Endothelial cell of umbilical vein (primary cell): Measurements from ENCODE around the gene ZNF689. TPM values are rescaled to one million over a fixed set of nuclear protein-coding genes. Genes with fewer than 3 reads are reported as not detected.

Source experiments
- BruUV-seq: library from RNA; stranded (reverse); fragments of 400-500 nt; replicated peaks from 2 replicates; lab custom pipeline; 2021; lab: Mats Ljungman, UMichigan
- CTCF ChIA-PET: fragments of 300-600, 350-600 bp; sonication (Branson Sonifier 250); formaldehyde crosslinking; loops from one replicate; lab custom pipeline; 2021; ENCODE audit warnings: antibody characterized with exemption, inconsistent platforms; lab: Charles Lee
- POLR2A ChIA-PET: fragments of 300-600, 350-600 bp; sonication (Branson Sonifier 250); formaldehyde crosslinking; loops from one replicate; lab custom pipeline; 2021; ENCODE audit warnings: antibody characterized with exemption, inconsistent platforms; lab: Charles Lee
- DNase-seq: peaks from one replicate; pipeline ENCODE4 v3.0.0-alpha.2; 2011; ENCODE audit warnings: low read depth, low spot score
- FAIRE-seq: peaks from 2 replicates; lab custom pipeline; 2011; peaks lifted over from hg19 to GRCh38; lab: Jason Lieb, UNC
- H2AFZ ChIP-seq: 2 replicates; pipeline ENCODE4 v1.6.0; 2012; ENCODE audit warnings: low read depth, low read length, control low read depth, inconsistent platforms
- H3K27ac ChIP-seq: 2 replicates; pipeline ENCODE4 v1.5.1; 2011; ENCODE audit warnings: low read depth, mild to moderate bottlenecking, control low read depth, low read length, moderate library complexity; ENCODE audit not compliant: insufficient read depth
- H3K27me3 ChIP-seq, 2 experiments: 2 replicates each; pipeline versions ENCODE4 v1.6.0 to v1.6.1; 2011; ENCODE audit warnings: low read length in 2 of 2, mixed read lengths in 1 of 2; ENCODE audit not compliant: control insufficient read depth in 2 of 2, insufficient read depth in 2 of 2
- H3K36me3 ChIP-seq, 2 experiments: 2 replicates in 1 of 2; 3 replicates in 1 of 2; pipeline ENCODE4 v1.5.1; 2011; ENCODE audit warnings: low read length in 2 of 2, mild to moderate bottlenecking in 1 of 2, moderate library complexity in 1 of 2; ENCODE audit not compliant: control insufficient read depth in 2 of 2, insufficient read depth in 2 of 2; ENCODE audit errors: extremely low read depth in 1 of 2
- H3K4me1 ChIP-seq: 3 replicates; pipeline ENCODE4 v1.5.1; 2011; ENCODE audit warnings: mild to moderate bottlenecking, low read length; ENCODE audit not compliant: control insufficient read depth, insufficient read depth; ENCODE audit errors: extremely low read depth
- H3K4me2 ChIP-seq: 2 replicates; pipeline ENCODE4 v1.6.1; 2011; ENCODE audit warnings: low read length, control low read depth, mixed read lengths; ENCODE audit not compliant: insufficient read depth
- H3K4me3 ChIP-seq, 3 experiments: fragments of 200-600 bp in 1 of 3; sonication (generic), shearing (Covaris generic) in 1 of 3; replicated peaks in 1 of 3; 2 replicates each; pipeline ENCODE4 v1.5.1; 2011 to 2016; ENCODE audit warnings: control low read depth in 3 of 3, low read length in 3 of 3, mild to moderate bottlenecking in 2 of 3, inconsistent platforms in 1 of 3, low read depth in 1 of 3, moderate library complexity in 1 of 3; ENCODE audit not compliant: insufficient read depth in 1 of 3
- H3K79me2 ChIP-seq: 2 replicates; pipeline ENCODE4 v1.6.0; 2012; ENCODE audit warnings: low read length, inconsistent platforms; ENCODE audit not compliant: control insufficient read depth, insufficient read depth
- H3K9ac ChIP-seq: replicated peaks from 2 replicates; pipeline ENCODE3; 2011; ENCODE audit warnings: low read length, control low read depth; ENCODE audit not compliant: insufficient read depth; ENCODE audit errors: extremely low read depth
- H3K9me1 ChIP-seq: replicated peaks from 3 replicates; pipeline ENCODE4 v1.6.0; 2011; ENCODE audit warnings: mild to moderate bottlenecking, low read length; ENCODE audit not compliant: control insufficient read depth, insufficient read depth; ENCODE audit errors: extremely low read depth
- H3K9me3 ChIP-seq: replicated peaks from 2 replicates; pipeline ENCODE4 v1.5.1; 2012; ENCODE audit warnings: low read length, inconsistent platforms; ENCODE audit not compliant: control insufficient read depth, insufficient read depth
- H4K20me1 ChIP-seq: replicated peaks from 2 replicates; pipeline ENCODE3; 2011; ENCODE audit warnings: mild to moderate bottlenecking, low read length; ENCODE audit not compliant: control insufficient read depth, insufficient read depth; ENCODE audit errors: extremely low read depth
- CTCF ChIP-seq, 2 donors: IDR thresholded peaks; 1 replicate in 1 of 2; 2 replicates in 1 of 2; pipeline ENCODE4 v1.5.1; 2011; ENCODE audit warnings: low read length in 2 of 2, mild to moderate bottlenecking in 2 of 2, moderate library complexity in 2 of 2, control low read depth in 1 of 2, inconsistent platforms in 1 of 2, low read depth in 1 of 2; ENCODE audit not compliant: insufficient read depth in 1 of 2; ENCODE audit errors: extremely low read depth in 1 of 2
- EZH2 ChIP-seq: IDR thresholded peaks from 2 replicates; pipeline ENCODE4 v1.6.1; 2012; ENCODE audit warnings: borderline replicate concordance, low read depth, mild to moderate bottlenecking, moderate library complexity, low read length, inconsistent platforms; ENCODE audit not compliant: severe bottlenecking
- GATA2 ChIP-seq: IDR thresholded peaks from 2 replicates; pipeline ENCODE4 v1.7.0; 2011; ENCODE audit warnings: low read depth, mild to moderate bottlenecking, moderate library complexity, mixed read lengths, low read length; ENCODE audit not compliant: insufficient read length, insufficient read depth
- JUN ChIP-seq: IDR thresholded peaks from 2 replicates; pipeline ENCODE4 v1.6.1; 2011; ENCODE audit warnings: borderline replicate concordance, low read depth; ENCODE audit not compliant: insufficient read length, insufficient read depth
- POLR2AphosphoS5 ChIP-seq: IDR thresholded peaks from 2 replicates; pipeline ENCODE4 v1.6.1; 2012; ENCODE audit warnings: low read depth, mild to moderate bottlenecking, control low read depth, low read length, moderate library complexity; ENCODE audit not compliant: insufficient read depth
- dilution Hi-C: fragments of 300-500 bp; cut with MboI; formaldehyde crosslinking; loops from one replicate; pipeline ENCODE4 v1.15.0; 2019; ENCODE audit warnings: low sequenced_read_pairs; ENCODE audit not compliant: extremely low pct_ligation_motif_present
- intact Hi-C: fragments of 100-400 bp; cut with micrococcal nuclease; formaldehyde crosslinking; loops from one replicate; pipeline ENCODE4 v1.10.0; 2022
- polyA plus RNA-seq, 4 experiments: library from polyadenylated mRNA; depleted of rRNA in 3 of 4; stranded (reverse) in 3 of 4; unstranded in 1 of 4; fragments of >200 nt; gene quantifications; 2 replicates each; pipeline versions ENCODE4 v1.2.1 to v1.2.3, GENCODE V29; 2011 to 2012; ENCODE audit warnings: missing spikeins in 1 of 4
- total RNA-seq: library from RNA; stranded (reverse); gene quantifications from 2 replicates; pipeline ENCODE4 v1.2.3, GENCODE V29; 2021

Gene ZNF689
- total and polyA plus RNA-seq, 2 donors (not counting 3 experiments of a cell fraction or from before 2014, with no cell fraction given) = 7.5 to 8.4 TPM

- Histone ChIP-seq H4K20me1 (no peaks in the 10 kb centered on the region), H3K4me2 (peak overlapping the region; percentile 47), H3K9me1 (no peaks in the 10 kb centered on the region), H3K36me3 (peaks cover 0 to 13% of the 10 kb centered on the region in 2 experiments), H3K9ac (peak overlapping the region; percentile 55), H3K4me1 (peaks cover 11% of the 10 kb centered on the region), H3K79me2 (peaks cover 8% of the 10 kb centered on the region), H3K4me3 (peak overlapping the region in 2 of 3 experiments; percentile 27 to 36), H3K27ac (peak overlapping the region; percentile 52), H3K27me3 (no peaks in the 10 kb centered on the region), H2AFZ (peak overlapping the region; percentile 76), H3K9me3 (no peaks in the 10 kb centered on the region)
- intact Hi-C loops (loop anchor here (1.0 to 10.0 kb wide), 7 partner anchors 8 to 555 kb away; partner anchors contain the start of genes FBRS, FBXL19, SRCAP and TBC1D10B), dilution Hi-C loops (no loop called here)
- BruUV-seq = TSS peak; percentile 76
- POLR2A ChIA-PET = interaction anchor here (1.1 to 1.3 kb wide), 2 partner anchors 9 to 15 kb away, joined by 5 to 8 read pairs; partner anchors contain the start of gene FBRS
- CTCF ChIA-PET = interaction anchor here (0.6 to 2.5 kb wide), 6 partner anchors 9 to 595 kb away, joined by 3 to 21 read pairs (median 5); no protein-coding TSS in a partner anchor
- FAIRE-seq (no peak), DNase-seq (no peak)
- TF ChIP-seq POLR2AphosphoS5 (no peak), EZH2 (no peak), CTCF (IDR thresholded peaks at IDR 0.05; ENCODE audit: extremely low read depth in 1 of 2, insufficient read depth in 1 of 2, low read depth in 1 of 2, low read length in 2 of 2) (no peak), JUN (no peak), GATA2 (no peak)
Observed at GRCh38 chr16:30649725-30650368, 39.7 kb upstream of the ZNF689 start.
